ENCODE measurements around the gene AGAP1.

The AGAP1 gene

GRCh38 chr2:236180076-236180816 is 686.4 kb downstream of the AGAP1 start:
- Histone ChIP-seq H3K27ac (ENCODE audit: low read depth, low read length) (no peak overlapping the region), H3K4me3 (ENCODE audit: low read length) (no peak overlapping the region), H3K27me3 (ENCODE audit: control insufficient read depth, low read length) (no peaks in the 10 kb centered on the region), H3K4me1 (ENCODE audit: control insufficient read depth, low read length) (no peaks in the 10 kb centered on the region), H3K9me3 (ENCODE audit: control insufficient read depth, insufficient read depth, low read length) (no peaks in the 10 kb centered on the region), H3K79me2 (ENCODE audit: control insufficient read depth, low read length) (no peaks in the 10 kb centered on the region), H3F3A (ENCODE audit: control insufficient read depth, insufficient read depth) (no peaks in the 10 kb centered on the region), H3K36me3 (ENCODE audit: control insufficient read depth, low read length) (no peaks in the 10 kb centered on the region), H3K9me2 (replicated peaks; ENCODE audit: control insufficient read depth, low read length) (no peaks in the 10 kb centered on the region), H3K4me2 (ENCODE audit: low read length) (no peak overlapping the region), H4K20me1 (ENCODE audit: control insufficient read depth, insufficient read depth, low read depth, low read length) (no peaks in the 10 kb centered on the region)
- TF ChIP-seq CTCF (IDR thresholded peaks at IDR 0.05; ENCODE audit: low read depth, low read length, poor library complexity, severe bottlenecking) (no peak), EZH2phosphoT487 (IDR thresholded peaks at IDR 0.05; ENCODE audit: borderline replicate concordance, low read length) (no peak)

- Histone ChIP-seq H3K27ac (ENCODE audit: low read depth, low read length) (no peak overlapping the region), H4K20me1 (ENCODE audit: control insufficient read depth, insufficient read depth, low read depth, low read length) (no peaks in the 10 kb centered on the region), H3K79me2 (ENCODE audit: control insufficient read depth, low read length) (no peaks in the 10 kb centered on the region), H3K4me3 (ENCODE audit: low read length) (no peak overlapping the region), H3K9me3 (ENCODE audit: control insufficient read depth, insufficient read depth, low read length) (no peaks in the 10 kb centered on the region), H3K4me1 (ENCODE audit: control insufficient read depth, low read length) (no peaks in the 10 kb centered on the region), H3K36me3 (ENCODE audit: control insufficient read depth, low read length) (no peaks in the 10 kb centered on the region), H3K4me2 (ENCODE audit: low read length) (no peak overlapping the region), H3K9me2 (replicated peaks; ENCODE audit: control insufficient read depth, low read length) (no peaks in the 10 kb centered on the region), H3K27me3 (ENCODE audit: control insufficient read depth, low read length) (no peaks in the 10 kb centered on the region), H3F3A (ENCODE audit: control insufficient read depth, insufficient read depth) (no peaks in the 10 kb centered on the region)
- TF ChIP-seq CTCF (IDR thresholded peaks at IDR 0.05; ENCODE audit: low read depth, low read length, poor library complexity, severe bottlenecking) = peak; percentile 78
- TF ChIP-seq EZH2phosphoT487 (IDR thresholded peaks at IDR 0.05; ENCODE audit: borderline replicate concordance, low read length) = no peak
Measured at GRCh38 chr2:236180831-236181453, 687.1 kb downstream of the AGAP1 start.

Data from DOHH2 (cell line).